Body of pancreas (tissue), 4 donors: ENCODE results near the gene ARL4D. TPM values are rescaled to one million over a fixed set of nuclear protein-coding genes. Genes with fewer than 3 reads are reported as not detected.
"Not testable (repeated sequence)": the region's sequence is repeated elsewhere in the genome, so short reads cannot be mapped to it uniquely, and the experiment has no call there.

Experiments
- ATAC-seq: fragments of 150-250 bp; one replicate; pipeline ENCODE4 v1.9.1; 2016
- DNase-seq, 4 donors: peaks; one replicate each; pipeline ENCODE4 v3.0.0-alpha.2; 2019
- H3K27ac ChIP-seq, 4 donors: fragments of 200-600 bp; sonication (generic); 1 replicate in 3 of 4; 2 replicates in 1 of 4; pipeline versions ENCODE4 v1.5.1 to v1.6.1; 2016 to 2019; ENCODE audit warnings: mild to moderate bottlenecking in 1 of 4, mixed read lengths in 1 of 4, moderate library complexity in 1 of 4
- H3K27me3 ChIP-seq, 2 donors: fragments of 200-600 bp; sonication (generic); one replicate each; pipeline ENCODE4 v1.6.0; 2016; ENCODE audit warnings: mild to moderate bottlenecking in 1 of 2
- H3K36me3 ChIP-seq, 2 donors: fragments of 200-600 bp; sonication (generic); replicated peaks in 1 of 2; 2 replicates each; pipeline ENCODE4 v1.5.1; 2016; ENCODE audit warnings: low read depth in 2 of 2; ENCODE audit not compliant: insufficient read depth in 1 of 2
- H3K4me1 ChIP-seq: fragments of 200-600 bp; sonication (generic); one replicate; pipeline ENCODE4 v1.6.0; 2016
- H3K4me3 ChIP-seq, 2 donors: fragments of 200-600 bp; sonication (generic); 1 replicate in 1 of 2; 2 replicates in 1 of 2; pipeline ENCODE4 v1.5.1; 2016 to 2019
- H3K9me3 ChIP-seq, 3 donors: fragments of 200-600 bp; sonication (generic); 1 replicate in 2 of 3; 2 replicates in 1 of 3; pipeline ENCODE4 v1.5.1; 2016
- POLR2A ChIP-seq, 3 donors: fragments of 450-650 bp; IDR thresholded peaks; one replicate each; pipeline ENCODE4 v1.6.1; 2016; ENCODE audit warnings: antibody characterized with exemption in 3 of 3, mild to moderate bottlenecking in 2 of 3
- WGBS, 2 donors: methylation state at CpG; one replicate each; pipeline ENCODE4 v1.1.5; 2017; 5-methylcytosine and 5-hydroxymethylcytosine counted together
- intact Hi-C: fragments of 100-400 bp; cut with DNase I; formaldehyde crosslinking; loops from one replicate; pipeline ENCODE4 v1.15.1; 2023
- total RNA-seq, 2 donors: library from RNA; depleted of rRNA; stranded (reverse); fragments of >200 nt; gene quantifications; one replicate each; pipeline ENCODE4 v1.1.0, GENCODE V29; 2016
- TF ChIP-seq, protein P1 (sequence below), 7 experiments: fragments of 450-650 bp in 4 of 7; fragments of 200-600 bp in 3 of 7; sonication (generic) in 3 of 7; IDR thresholded peaks; one replicate each; pipeline ENCODE4 v1.5.1; 2016 to 2019; ENCODE audit warnings: antibody characterized with exemption in 7 of 7

ARL4D gene
- total RNA-seq, 2 donors from 2014 or later, result 2.1 to 4.6 TPM

DNA sequence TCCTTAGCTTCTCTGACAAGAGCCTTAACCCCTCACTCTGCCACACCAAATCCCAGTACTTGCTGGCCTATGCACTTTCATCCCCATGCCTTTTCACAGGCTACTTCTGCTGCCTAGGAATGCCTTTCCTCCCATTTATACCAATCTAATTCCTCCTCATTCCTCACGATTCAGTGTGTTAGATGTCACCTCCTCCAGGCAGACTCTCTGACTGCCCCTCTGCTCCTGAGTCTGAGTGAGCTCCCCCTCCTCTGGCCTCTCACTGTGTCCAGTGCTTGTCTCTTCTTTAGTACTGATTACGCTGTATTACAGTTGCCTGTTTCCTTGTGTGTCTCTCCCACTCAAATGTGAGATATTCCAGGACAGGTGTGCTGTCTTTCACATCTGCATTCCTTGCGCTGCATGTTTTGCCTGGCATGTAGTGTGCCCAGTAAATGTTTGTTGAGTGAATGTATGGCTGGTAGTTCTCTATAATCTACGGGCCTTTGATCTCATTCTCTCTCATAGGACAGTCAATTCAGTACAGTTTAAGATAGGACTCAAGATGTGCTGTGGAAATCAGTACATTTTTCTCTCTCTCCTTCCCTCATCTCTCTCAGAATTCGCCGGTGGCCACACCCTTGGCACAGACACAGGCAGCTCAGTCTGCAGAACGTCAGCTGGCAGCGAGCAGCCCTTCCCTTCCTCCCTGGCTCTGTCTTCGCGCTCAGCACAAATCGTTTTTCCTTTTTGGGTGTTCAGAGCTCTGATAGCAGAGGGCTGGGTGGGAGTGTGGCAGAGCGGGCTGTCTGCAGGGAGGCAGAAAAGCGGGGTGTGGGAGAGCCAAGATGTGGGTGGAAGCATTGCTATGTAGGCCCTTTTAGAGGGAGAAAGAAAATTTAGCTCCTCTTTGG is 18.5 kb downstream of the ARL4D start:
- no peak for TF ChIP-seq POLR2A (IDR thresholded peaks at IDR 0.05)
- TF ChIP-seq, protein P1, sequence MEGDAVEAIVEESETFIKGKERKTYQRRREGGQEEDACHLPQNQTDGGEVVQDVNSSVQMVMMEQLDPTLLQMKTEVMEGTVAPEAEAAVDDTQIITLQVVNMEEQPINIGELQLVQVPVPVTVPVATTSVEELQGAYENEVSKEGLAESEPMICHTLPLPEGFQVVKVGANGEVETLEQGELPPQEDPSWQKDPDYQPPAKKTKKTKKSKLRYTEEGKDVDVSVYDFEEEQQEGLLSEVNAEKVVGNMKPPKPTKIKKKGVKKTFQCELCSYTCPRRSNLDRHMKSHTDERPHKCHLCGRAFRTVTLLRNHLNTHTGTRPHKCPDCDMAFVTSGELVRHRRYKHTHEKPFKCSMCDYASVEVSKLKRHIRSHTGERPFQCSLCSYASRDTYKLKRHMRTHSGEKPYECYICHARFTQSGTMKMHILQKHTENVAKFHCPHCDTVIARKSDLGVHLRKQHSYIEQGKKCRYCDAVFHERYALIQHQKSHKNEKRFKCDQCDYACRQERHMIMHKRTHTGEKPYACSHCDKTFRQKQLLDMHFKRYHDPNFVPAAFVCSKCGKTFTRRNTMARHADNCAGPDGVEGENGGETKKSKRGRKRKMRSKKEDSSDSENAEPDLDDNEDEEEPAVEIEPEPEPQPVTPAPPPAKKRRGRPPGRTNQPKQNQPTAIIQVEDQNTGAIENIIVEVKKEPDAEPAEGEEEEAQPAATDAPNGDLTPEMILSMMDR (IDR thresholded peaks at IDR 0.05), result no peak
- intact Hi-C loops, result no loop called here
- DNase-seq (peak in 1 of 4 donors; percentile 18), ATAC-seq (no peak)
- no peak overlapping the region for H3K4me3 ChIP-seq
- H3K36me3 ChIP-seq, result no peaks in the 10 kb centered on the region
- H3K4me1 ChIP-seq, result no peaks in the 10 kb centered on the region
- H3K27me3 ChIP-seq, result no peaks in the 10 kb centered on the region
- H3K27ac ChIP-seq, result no peak overlapping the region
- H3K9me3 ChIP-seq, result no peaks in the 10 kb centered on the region
- WGBS, 2 donors, result 49 to 52% methylated on average over 13 of the region's 13 CpGs

DNA sequence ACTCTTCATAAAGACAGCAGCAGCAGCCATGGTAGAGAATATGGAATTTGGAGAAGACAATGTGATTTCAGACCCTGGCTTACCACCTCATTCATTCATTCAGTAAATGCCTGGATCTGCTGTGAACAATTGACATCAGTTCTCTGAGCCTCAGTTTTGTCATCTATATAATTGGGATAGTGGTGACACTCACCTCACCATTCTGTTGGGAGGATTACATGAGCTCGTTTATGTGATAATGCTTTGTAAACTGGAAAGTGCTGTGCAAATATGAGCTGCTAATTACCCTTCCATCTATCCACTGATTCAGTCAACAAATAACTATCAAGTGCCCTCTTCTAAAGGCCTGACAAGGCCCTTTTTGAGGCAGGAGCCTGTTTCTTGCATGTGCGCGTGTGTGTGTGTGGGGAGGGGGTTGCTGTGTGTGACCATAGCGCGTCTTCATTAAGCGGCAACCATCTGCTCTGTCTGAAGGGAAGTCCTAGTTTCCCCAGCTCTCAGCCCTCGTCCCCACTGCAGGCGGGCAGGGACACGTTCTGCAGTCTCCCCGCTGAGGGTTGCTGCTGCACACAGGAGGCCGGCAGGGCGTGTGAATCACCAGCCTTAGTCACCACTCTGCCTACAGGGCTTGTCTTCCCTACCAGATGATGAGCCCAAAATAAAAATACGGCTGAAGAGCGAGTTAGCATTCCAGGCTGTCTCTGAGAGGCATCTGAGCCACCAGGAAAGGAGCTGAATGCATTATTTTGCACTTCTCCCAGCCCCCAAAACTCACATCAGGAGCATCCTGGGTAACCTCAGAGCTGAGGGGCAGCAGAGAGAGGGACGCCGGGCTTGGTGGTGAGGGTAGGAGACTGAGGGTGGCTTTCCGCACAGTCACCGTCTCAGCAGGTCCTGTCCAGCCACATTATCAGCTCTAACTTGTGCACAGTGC is 19.9 kb downstream of the ARL4D start:
- ATAC-seq (peak; percentile 33), DNase-seq (peak in 2 of 4 donors; percentile 24 to 27)
- WGBS, 2 donors, result 59 to 66% methylated on average over 13 to 18 of the region's 18 CpGs
- H3K4me3 ChIP-seq, result no peak overlapping the region
- H3K27me3 ChIP-seq, result no peaks in the 10 kb centered on the region
- H3K4me1 ChIP-seq, result no peaks in the 10 kb centered on the region
- H3K9me3 ChIP-seq, result no peaks in the 10 kb centered on the region
- H3K27ac ChIP-seq, result no peak overlapping the region
- intact Hi-C loops, result no loop called here
- H3K36me3 ChIP-seq, result no peaks in the 10 kb centered on the region
- TF ChIP-seq POLR2A (IDR thresholded peaks at IDR 0.05), result no peak
- TF ChIP-seq, protein P1 (IDR thresholded peaks at IDR 0.05), result no peak

DNA sequence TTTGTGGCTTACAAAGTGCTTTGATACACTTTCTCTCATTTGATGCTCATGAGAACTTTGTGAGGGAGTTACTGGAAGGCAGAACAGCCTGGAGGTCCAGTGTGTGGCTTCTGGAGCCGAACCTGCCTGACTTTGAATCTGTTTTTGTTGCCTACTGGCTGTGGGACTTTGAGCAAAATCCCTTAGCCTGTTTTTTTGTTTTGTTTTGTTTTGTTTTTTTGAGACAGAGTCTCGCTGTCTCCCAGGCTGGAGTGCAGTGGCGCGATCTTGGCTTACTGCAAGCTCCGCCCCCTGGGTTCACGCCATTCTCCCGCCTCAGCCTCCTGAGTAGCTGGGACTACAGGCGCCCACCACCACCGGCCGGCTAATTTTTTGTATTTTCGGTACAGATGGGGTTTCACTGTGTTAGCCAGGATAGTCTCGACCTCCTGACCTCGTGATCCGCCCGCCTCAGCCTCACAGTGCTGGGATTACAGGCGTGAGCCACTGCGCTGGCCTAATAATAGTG is 20.6 kb downstream of the ARL4D start:
- H3K27me3 ChIP-seq, H3K4me1 ChIP-seq, DNase-seq, intact Hi-C loops, H3K27ac ChIP-seq, H3K36me3 ChIP-seq, ATAC-seq, H3K9me3 ChIP-seq, H3K4me3 ChIP-seq: not testable (repeated sequence)
- 85 to 93% methylated on average over 17 of the region's 17 CpGs for WGBS, 2 donors

GRCh38 chr17:43423777-43424455 is 25.1 kb downstream of the ARL4D start:
- Histone ChIP-seq H3K4me3 (no peak overlapping the region), H3K36me3 (no peaks in the 10 kb centered on the region), H3K4me1 (no peaks in the 10 kb centered on the region), H3K27me3 (no peaks in the 10 kb centered on the region), H3K27ac (no peak overlapping the region), H3K9me3 (no peaks in the 10 kb centered on the region)
- TF ChIP-seq POLR2A (IDR thresholded peaks at IDR 0.05), result no peak
- TF ChIP-seq, protein P1 (IDR thresholded peaks at IDR 0.05), result no peak
- ATAC-seq (no peak), DNase-seq (no peak)
- WGBS, 2 donors, result 60 to 66% methylated on average over 6 of the region's 6 CpGs
- intact Hi-C loops, result no loop called here
